Stomach (tissue), 4 donors: ENCODE data around the gene UBXN2A.

Experiments used
- CTCF ChIP-seq, 7 experiments: fragments of 450-650 bp in 4 of 7; fragments of 200-600 bp in 3 of 7; sonication (generic) in 3 of 7; IDR thresholded peaks; one replicate each; pipeline ENCODE4 v1.5.1; 2016 to 2019; ENCODE audit warnings: antibody characterized with exemption in 7 of 7, control low read depth in 2 of 7, mild to moderate bottlenecking in 1 of 7
- EP300 ChIP-seq: sonication (generic); formaldehyde crosslinking; IDR thresholded peaks from one replicate; pipeline ENCODE4 v1.6.1; 2017; ENCODE audit warnings: antibody characterized with exemption
- POLR2AphosphoS5 ChIP-seq, 3 donors: sonication (generic); formaldehyde crosslinking; IDR thresholded peaks; one replicate each; pipeline ENCODE4 v1.6.1; 2016; ENCODE audit warnings: antibody characterized with exemption in 3 of 3

GRCh38 chr2:24021122-24021998 lies 81.1 kb downstream of the UBXN2A start:
- TF ChIP-seq POLR2AphosphoS5 (IDR thresholded peaks at IDR 0.05) (no peak), EP300 (no peak), CTCF (IDR thresholded peaks at IDR 0.05) (peak in 5 of 7 experiments; percentile 11 to 37 (median 29))
